Renal cortical epithelial cell (primary cell): ENCODE data around the gene PPFIA1. TPM values are rescaled to one million over a fixed set of nuclear protein-coding genes. Genes with fewer than 3 reads are reported as not detected.

Source experiments
- DNase-seq: peaks from one replicate; pipeline ENCODE4 v3.0.0-alpha.2; 2011; ENCODE audit warnings: low read depth
- total RNA-seq: library from RNA; depleted of rRNA; stranded (reverse); fragments of >200 nt; gene quantifications from 2 replicates; pipeline ENCODE4 v1.2.3, GENCODE V29; 2014

PPFIA1 gene
- total RNA-seq, 1 donor from 2014 or later: 52.5 TPM

GRCh38 chr11:70297341-70297740, 26.9 kb downstream of the PPFIA1 start:
- DNase-seq: no peak

GRCh38 chr11:70298243-70298915, 27.9 kb downstream of the PPFIA1 start:
- no peak for DNase-seq

DNA sequence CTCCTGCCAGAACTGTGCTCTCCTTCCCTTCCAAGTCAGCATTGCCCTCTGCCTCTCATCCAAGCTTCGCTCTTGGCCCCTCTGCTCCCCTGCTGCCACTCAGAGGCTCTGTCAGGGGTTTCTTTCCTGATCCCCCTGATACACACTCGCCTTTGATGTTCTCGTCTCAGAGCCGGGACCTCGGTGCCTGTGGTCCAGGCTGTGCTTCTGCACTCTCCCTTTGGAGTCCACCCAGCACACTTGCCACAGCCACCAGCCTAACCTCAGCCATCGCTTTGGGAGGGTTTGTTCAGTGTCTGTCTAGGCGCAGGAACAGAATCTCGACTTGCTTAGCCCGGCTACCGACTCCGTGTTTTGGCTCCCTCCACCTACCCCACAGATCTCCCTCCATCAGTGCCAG, 29.1 kb downstream of the PPFIA1 start:
- no peak for DNase-seq

GRCh38 chr11:70301191-70301590, 30.7 kb downstream of the PPFIA1 start:
- no peak for DNase-seq

- no peak for DNase-seq
These were observed 31.4 kb downstream of the PPFIA1 start for GRCh38 chr11:70301721-70302418.

DNA sequence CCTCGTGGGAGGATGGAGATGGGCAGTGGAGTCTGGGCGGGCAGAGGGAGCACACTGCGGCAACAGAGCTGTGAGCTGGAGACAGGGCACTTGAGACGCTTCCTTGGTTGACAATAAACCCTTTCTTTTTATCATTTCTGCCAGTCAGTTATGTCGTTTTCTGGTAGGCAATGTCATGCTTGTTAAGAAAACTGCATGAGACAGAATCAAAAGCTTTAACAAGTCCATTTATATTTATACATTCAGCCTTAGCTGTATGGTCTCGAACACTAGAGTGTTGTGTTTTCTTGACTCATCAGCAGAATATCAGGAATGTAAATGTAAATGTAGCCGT, 31.9 kb downstream of the PPFIA1 start:
- no peak for DNase-seq

DNA sequence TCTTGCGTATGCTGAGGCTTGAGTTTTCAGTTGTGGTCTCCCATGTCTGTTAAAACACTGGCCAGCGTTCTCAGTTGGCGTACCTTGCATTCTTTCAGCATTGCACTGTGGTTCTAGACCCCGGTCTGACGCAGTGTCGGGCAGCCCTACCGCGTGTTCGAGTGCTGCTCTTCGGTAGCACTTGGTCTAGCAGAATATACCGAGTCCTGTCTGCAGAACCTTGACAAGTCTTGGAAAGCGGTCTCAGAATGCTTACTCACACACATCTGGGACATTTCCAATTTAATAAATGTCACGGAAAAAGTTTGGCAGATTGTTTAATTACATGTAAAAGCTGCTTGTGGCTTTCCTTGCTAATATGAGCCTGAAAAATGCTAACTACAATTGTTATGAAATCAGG, 32.6 kb downstream of the PPFIA1 start:
- no peak for DNase-seq

DNA sequence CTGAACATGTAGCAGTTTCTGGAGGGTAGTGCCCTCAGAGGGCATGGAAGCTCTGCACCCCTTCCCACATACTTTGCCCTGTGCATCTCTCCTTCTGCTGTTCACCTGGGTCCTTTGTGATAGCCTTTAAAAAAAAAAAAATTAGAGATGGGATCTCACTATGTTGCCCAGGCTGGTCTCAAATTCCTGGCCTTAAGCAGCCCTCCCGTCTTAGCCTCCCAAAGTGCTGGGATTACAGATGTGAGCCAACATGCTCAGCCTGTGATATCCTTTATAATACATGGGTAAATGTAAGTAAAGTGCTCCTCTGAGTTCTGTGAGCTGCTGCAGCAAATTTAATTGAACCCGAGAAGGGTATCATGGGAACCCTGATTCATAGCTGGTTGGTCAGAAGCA, 33.7 kb downstream of the PPFIA1 start:
- DNase-seq: no peak

GRCh38 chr11:70305501-70305900, 35.0 kb downstream of the PPFIA1 start:
- no peak for DNase-seq

GRCh38 chr11:70306586-70307033, 36.1 kb downstream of the PPFIA1 start:
- no peak for DNase-seq

DNA sequence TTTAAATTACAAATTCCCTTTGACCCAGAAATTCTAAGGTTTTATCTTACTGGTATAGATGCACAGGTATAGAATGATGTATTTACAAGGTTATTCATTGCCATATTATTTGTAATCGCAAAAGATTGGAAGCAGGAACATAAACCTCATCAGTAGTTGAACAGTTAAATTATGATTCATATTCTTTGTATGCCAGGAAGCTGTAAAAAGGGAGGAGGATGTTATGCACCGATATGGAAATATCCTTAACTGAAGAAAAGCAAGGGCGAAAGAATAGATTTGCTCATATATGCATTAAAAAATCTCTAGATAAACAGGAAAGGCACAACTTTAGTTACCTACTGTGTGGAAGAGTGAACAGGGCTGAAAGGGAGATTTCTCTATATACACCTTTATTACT, 36.7 kb downstream of the PPFIA1 start:
- DNase-seq: no peak

- no peak for DNase-seq
These were observed 41.1 kb downstream of the PPFIA1 start for GRCh38 chr11:70311616-70312015.

DNA sequence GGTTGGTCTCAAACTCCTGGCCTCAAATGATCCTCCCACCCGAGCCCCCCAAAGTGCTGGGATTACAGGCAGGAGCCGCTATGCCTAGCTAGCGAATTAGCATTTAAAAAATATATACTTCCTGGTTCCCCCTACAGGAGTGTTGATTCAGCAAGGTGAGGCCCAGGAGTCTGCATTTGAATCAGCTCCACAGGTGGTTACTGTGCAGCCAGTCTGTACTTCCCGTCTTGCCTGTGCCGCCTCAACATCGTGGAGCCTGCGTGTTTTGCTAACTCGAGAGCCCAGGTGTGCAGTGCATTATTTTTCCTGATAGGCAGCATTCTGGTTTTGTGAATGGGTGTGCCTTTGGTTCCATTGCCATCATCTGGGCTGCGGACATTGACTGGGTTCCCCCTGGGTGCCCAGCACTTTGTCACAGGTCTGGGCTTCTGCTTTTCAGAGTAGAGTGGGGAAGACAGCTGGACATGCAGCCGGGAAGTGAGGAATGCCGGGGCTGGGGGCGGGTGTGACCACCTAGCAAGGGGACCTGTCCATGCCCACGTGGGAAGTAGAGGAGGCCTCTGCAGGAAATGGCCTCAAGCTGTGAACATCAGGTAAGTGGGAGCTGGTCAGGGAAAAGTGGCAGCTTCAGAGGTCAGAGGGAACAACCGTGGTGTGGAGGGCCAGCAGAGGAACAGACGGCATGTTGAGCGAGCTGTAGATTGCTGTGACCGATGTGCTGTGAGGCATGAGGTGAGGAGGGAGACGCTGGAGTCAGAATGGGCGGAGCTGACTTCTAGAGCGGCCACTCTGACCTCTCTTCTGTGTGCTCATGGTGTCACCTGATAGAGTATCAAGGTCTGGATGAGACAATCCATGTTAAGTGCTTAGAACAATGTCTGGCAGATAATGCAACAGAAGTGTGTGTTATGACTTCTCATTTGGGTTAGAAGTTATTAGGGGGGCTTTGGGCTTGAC, 42.2 kb downstream of the PPFIA1 start:
- DNase-seq: no peak

DNA sequence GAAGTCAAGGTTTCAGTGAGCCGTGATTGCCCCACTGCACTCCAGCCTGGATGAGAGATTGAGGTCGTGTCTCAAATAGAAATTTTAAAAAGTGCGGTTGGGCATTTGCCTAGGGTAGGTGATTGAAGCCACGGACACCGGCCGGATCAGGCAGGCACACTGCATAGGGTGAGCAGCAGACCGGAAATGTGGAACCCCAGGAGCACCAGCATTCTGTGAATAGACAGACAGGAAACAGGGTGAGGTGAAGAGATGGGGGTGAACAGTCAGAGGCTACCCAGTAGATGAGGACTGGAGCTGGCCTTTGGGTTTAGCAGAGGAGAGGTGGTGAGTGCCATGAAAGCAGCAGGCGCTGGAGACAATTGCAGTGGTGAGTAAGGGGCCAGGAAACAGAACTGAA, 43.5 kb downstream of the PPFIA1 start:
- no peak for DNase-seq

DNA sequence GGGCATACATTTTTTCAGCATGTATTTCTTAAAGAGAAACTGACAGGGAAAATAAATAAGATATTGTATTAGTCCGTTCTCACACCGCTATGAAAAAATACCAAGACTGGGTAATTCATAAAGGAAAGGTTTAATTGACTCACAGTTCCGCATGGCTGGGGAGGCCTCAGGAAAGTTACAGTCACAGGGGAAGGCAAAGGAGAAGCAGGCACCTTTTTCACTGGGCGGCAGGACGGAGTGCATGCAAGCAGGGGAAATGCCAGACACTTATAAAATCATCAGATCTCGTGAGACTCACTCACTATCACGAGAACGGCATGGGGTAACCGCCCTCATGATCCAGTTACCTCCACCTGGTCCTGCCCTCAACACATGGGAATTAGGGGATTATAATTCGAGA, 44.2 kb downstream of the PPFIA1 start:
- peak; percentile 45 for DNase-seq

DNA sequence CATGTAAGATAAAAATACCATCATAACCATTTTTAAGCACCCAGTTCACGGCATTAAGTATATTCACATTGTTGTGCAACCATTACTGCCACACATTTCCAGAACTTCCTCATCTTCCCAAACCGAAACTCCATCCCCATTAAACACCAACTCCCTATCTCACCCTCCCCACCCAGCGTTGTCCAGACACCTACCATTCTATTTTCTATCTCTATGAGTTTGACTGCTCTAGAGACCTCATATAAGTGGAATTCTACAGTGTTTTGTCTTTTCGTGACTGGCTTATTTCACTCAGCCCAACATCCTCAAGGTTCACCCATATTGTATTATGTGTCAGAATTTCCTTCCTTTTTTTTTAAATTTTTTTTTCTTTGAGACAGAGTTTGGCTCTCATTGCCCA, 45.2 kb downstream of the PPFIA1 start:
- no peak for DNase-seq

GRCh38 chr11:70317581-70318305, 47.3 kb downstream of the PPFIA1 start:
- DNase-seq: no peak

DNA sequence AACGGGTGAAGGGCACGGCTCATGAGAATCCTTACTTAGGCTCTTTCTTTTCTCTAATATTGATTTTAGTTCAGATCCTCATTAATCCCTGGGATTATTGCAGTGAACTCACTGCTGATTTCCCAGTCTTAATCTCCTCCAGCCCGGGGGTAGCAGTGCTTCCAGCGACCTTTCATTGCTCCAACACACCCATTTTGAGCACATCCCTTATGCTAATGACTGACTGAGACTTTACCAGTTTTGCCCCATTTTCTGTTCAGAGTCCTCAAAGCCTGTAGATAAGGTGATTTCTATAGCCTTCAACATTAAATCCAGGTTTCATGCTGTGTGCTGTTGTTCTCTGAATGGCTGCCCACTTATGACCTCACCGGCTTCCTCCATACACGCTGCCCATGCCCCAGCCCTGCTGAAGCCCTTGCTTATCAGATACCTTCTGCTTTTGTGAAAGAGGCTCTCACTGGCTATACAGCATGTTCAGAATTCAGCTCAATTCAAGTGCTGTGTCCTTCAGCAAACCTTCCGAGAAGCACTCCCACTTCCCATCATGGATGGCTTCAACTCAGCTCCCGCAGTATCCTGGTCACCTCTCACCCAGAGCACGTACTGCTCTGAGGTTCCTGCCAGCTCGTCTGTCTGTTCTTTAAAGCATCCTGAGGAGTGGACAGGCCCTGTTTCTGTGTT, 49.0 kb downstream of the PPFIA1 start:
- no peak for DNase-seq

DNA sequence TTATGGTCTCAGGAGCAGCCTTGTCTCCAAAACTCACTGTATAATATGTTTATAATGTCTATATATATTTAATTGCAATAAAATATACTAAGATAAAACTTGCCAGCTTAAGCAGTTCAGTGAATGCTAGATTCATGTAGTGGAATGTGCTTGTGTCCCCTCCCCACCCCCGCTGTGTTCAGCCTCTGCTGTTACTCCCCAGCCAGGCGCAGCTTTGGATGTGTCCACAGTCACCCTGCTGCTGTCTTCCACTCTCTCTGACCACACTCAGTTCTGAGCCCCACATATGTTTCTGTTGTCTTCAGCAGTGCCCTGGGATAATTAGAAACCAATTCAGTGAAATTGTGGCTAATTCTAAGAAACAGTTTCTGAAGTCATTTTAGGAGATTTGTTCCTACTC, 52.2 kb downstream of the PPFIA1 start:
- DNase-seq: no peak

DNA sequence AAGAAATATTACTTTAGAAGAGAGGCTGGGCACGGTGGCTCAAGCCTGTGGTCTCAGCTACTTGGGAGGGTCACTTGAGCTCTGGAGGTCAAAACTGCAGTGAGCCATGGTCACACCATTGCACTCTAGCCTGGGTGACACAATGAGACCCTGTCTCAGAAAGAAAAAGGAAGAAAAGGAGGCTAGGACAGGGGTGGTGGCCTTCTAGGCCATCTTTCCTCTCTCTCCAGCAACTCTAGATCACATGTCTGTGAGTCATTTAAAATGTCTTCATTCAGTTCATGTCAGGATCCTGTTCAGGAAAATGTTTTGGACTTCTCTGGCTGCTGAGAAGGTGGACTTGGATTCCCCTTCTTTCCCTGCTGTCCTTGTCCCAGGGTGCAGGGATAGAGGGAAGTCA, 53.3 kb downstream of the PPFIA1 start:
- peak; percentile 62 for DNase-seq

- peak; percentile 56 for DNase-seq
These were observed 54.1 kb downstream of the PPFIA1 start for GRCh38 chr11:70324376-70325115.
